SK-N-DZ (cell line): ENCODE results near the gene TAOK3.
"Not testable (repeated sequence)": the region's sequence is repeated elsewhere in the genome, so short reads cannot be mapped to it uniquely, and the experiment has no call there.

ENCODE experiments used
- DNase-seq: peaks from one replicate; pipeline ENCODE4 v3.0.0-alpha.2; 2015; ENCODE audit warnings: low spot score

The TAOK3 gene

GRCh38 chr12:118302053-118302452 lies 70.7 kb downstream of the TAOK3 start:
- DNase-seq, result no peak

- DNase-seq, result no peak
These were observed 72.8 kb downstream of the TAOK3 start for GRCh38 chr12:118299791-118300460.

- no peak for DNase-seq
These were observed 75.4 kb downstream of the TAOK3 start for GRCh38 chr12:118297284-118297683.

- no peak for DNase-seq
These were observed 79.9 kb downstream of the TAOK3 start for GRCh38 chr12:118292836-118293235.

- no peak for DNase-seq
These were observed 82.6 kb downstream of the TAOK3 start for GRCh38 chr12:118290130-118290529.

GRCh38 chr12:118288174-118288573 lies 84.5 kb downstream of the TAOK3 start:
- no peak for DNase-seq

- no peak for DNase-seq
These were observed 85.0 kb downstream of the TAOK3 start for GRCh38 chr12:118287728-118288127.

- no peak for DNase-seq
These were observed 89.9 kb downstream of the TAOK3 start for GRCh38 chr12:118282767-118283166.

- not testable (repeated sequence) for DNase-seq
These were observed 94.4 kb downstream of the TAOK3 start for GRCh38 chr12:118278288-118278687.

- DNase-seq, result no peak
These were observed 98.6 kb downstream of the TAOK3 start for GRCh38 chr12:118274066-118274465.

GRCh38 chr12:118271770-118272417 lies 100.8 kb downstream of the TAOK3 start:
- DNase-seq, result no peak

- DNase-seq, result no peak
These were observed 101.5 kb downstream of the TAOK3 start for GRCh38 chr12:118271183-118271582.

- no peak for DNase-seq
These were observed 102.9 kb downstream of the TAOK3 start for GRCh38 chr12:118269806-118270205.

GRCh38 chr12:118259079-118259478 lies 113.6 kb downstream of the TAOK3 start:
- no peak for DNase-seq

GRCh38 chr12:118256352-118256751 lies 116.4 kb downstream of the TAOK3 start:
- DNase-seq, result no peak

GRCh38 chr12:118249547-118249946 lies 123.2 kb downstream of the TAOK3 start:
- no peak for DNase-seq

GRCh38 chr12:118245886-118246285 lies 126.8 kb downstream of the TAOK3 start:
- DNase-seq, result not testable (repeated sequence)

GRCh38 chr12:118238888-118239287 lies 133.8 kb downstream of the TAOK3 start:
- DNase-seq, result no peak

GRCh38 chr12:118237908-118238307 lies 134.8 kb downstream of the TAOK3 start:
- no peak for DNase-seq

GRCh38 chr12:118237052-118237665 lies 135.5 kb downstream of the TAOK3 start:
- no peak for DNase-seq

GRCh38 chr12:118220702-118221101 lies 152.0 kb downstream of the TAOK3 start:
- DNase-seq, result no peak

GRCh38 chr12:118219772-118220171 lies 152.9 kb downstream of the TAOK3 start:
- DNase-seq, result no peak

GRCh38 chr12:118219106-118219505 lies 153.6 kb downstream of the TAOK3 start:
- DNase-seq, result no peak
